HepG2 (cell line): ENCODE data around the gene DNAJB11. TPM values are rescaled to one million over a fixed set of nuclear protein-coding genes. Genes with fewer than 3 reads are reported as not detected.

Experiments
- ARID4A ChIP-seq: sonication (generic); formaldehyde crosslinking; IDR thresholded peaks from 2 replicates; pipeline ENCODE4 v1.5.0; 2020; ENCODE audit warnings: mild to moderate bottlenecking, missing genetic modification reagents, borderline replicate concordance
- BHLHE40 ChIP-seq: IDR thresholded peaks from 2 replicates; pipeline ENCODE4 v1.6.1; 2011; ENCODE audit warnings: low read length, improper control_type of control experiment
- BRCA1 ChIP-seq: sonication (generic); formaldehyde crosslinking; IDR thresholded peaks from 2 replicates; pipeline ENCODE4 v1.4.0; 2020; ENCODE audit warnings: missing genetic modification reagents
- CENPT ChIP-seq: sonication (generic); formaldehyde crosslinking; IDR thresholded peaks from 2 replicates; pipeline ENCODE4 v1.8.0; 2022; ENCODE audit warnings: low read depth, mild to moderate bottlenecking, moderate library complexity, missing genetic modification reagents
- DNMT3B ChIP-seq: conservative IDR thresholded peaks from 2 replicates; pipeline ENCODE4 v1.6.1; 2016; ENCODE audit warnings: missing biosample characterization, control low read depth
- DRAP1 ChIP-seq: IDR thresholded peaks from 2 replicates; pipeline ENCODE4 v1.6.1; 2016; ENCODE audit warnings: missing genetic modification reagents, missing compliant biosample characterization
- GATAD1 ChIP-seq: IDR thresholded peaks from 2 replicates; pipeline ENCODE4 v1.6.1; 2016; ENCODE audit warnings: missing genetic modification reagents, missing compliant biosample characterization
- GMEB1 ChIP-seq: sonication (generic); formaldehyde crosslinking; IDR thresholded peaks from 2 replicates; pipeline ENCODE4 v1.5.1; 2020; ENCODE audit warnings: missing genetic modification reagents, mild to moderate bottlenecking, borderline replicate concordance
- IKZF4 ChIP-seq: sonication (generic); formaldehyde crosslinking; IDR thresholded peaks from 2 replicates; pipeline ENCODE4 v1.5.1; 2020; ENCODE audit warnings: borderline replicate concordance, mild to moderate bottlenecking, low read depth, missing genetic modification reagents; ENCODE audit errors: not compliant biosample characterization
- KLF15 ChIP-seq: sonication (generic); formaldehyde crosslinking; IDR thresholded peaks from 2 replicates; pipeline ENCODE4 v1.8.1; 2023; ENCODE audit warnings: borderline replicate concordance, mild to moderate bottlenecking, inconsistent platforms, missing genetic modification reagents, mixed read lengths
- LBX2 ChIP-seq: sonication (generic); formaldehyde crosslinking; IDR thresholded peaks from 2 replicates; pipeline ENCODE4 v1.5.0; 2020; ENCODE audit warnings: missing genetic modification reagents, mild to moderate bottlenecking, borderline replicate concordance
- MAX ChIP-seq: IDR thresholded peaks from 2 replicates; pipeline ENCODE4 v1.6.1; 2012; ENCODE audit warnings: inconsistent platforms
- MTF2 ChIP-seq: sonication (generic); formaldehyde crosslinking; IDR thresholded peaks from 2 replicates; pipeline ENCODE4 v1.5.0; 2020; ENCODE audit warnings: missing genetic modification reagents, borderline replicate concordance
- PAX8 ChIP-seq: sonication (generic); formaldehyde crosslinking; IDR thresholded peaks from 2 replicates; pipeline ENCODE4 v1.8.0; 2022; ENCODE audit warnings: mild to moderate bottlenecking, missing genetic modification reagents, borderline replicate concordance
- SETDB1 ChIP-seq: sonication (generic); formaldehyde crosslinking; IDR thresholded peaks from 2 replicates; pipeline ENCODE4 v1.5.1; 2020; ENCODE audit warnings: missing genetic modification reagents, mild to moderate bottlenecking, borderline replicate concordance
- SP1 ChIP-seq, 2 experiments: fragments of 450-650 bp in 1 of 2; sonication (generic) in 1 of 2; formaldehyde crosslinking in 1 of 2; IDR thresholded peaks; 2 replicates each; pipeline versions ENCODE4 v1.4.0 to v1.6.1; 2016 to 2020; ENCODE audit warnings: missing genetic modification reagents in 1 of 2
- ZC3H13 ChIP-seq: sonication (generic); formaldehyde crosslinking; IDR thresholded peaks from 2 replicates; pipeline ENCODE4 v1.8.1; 2023; ENCODE audit warnings: mild to moderate bottlenecking, missing genetic modification reagents, moderate library complexity
- ZFP36L1 ChIP-seq: sonication (generic); formaldehyde crosslinking; IDR thresholded peaks from 2 replicates; pipeline ENCODE4 v1.8.0; 2022; ENCODE audit warnings: mild to moderate bottlenecking, missing genetic modification reagents, moderate library complexity
- ZNF564 ChIP-seq: sonication (generic); formaldehyde crosslinking; IDR thresholded peaks from 2 replicates; pipeline ENCODE4 v1.8.1; 2023; ENCODE audit warnings: mild to moderate bottlenecking, missing genetic modification reagents
- ZNF891 ChIP-seq: sonication (generic); formaldehyde crosslinking; IDR thresholded peaks from 2 replicates; pipeline ENCODE4 v1.5.0; 2020; ENCODE audit warnings: mild to moderate bottlenecking, missing genetic modification reagents
- ZSCAN29 ChIP-seq: sonication (generic); formaldehyde crosslinking; conservative IDR thresholded peaks from 2 replicates; pipeline ENCODE4 v1.4.0; 2020; ENCODE audit warnings: mild to moderate bottlenecking, missing genetic modification reagents
- polyA plus RNA-seq, 8 experiments: library from polyadenylated mRNA; depleted of rRNA in 3 of 8; stranded (reverse) in 7 of 8; unstranded in 1 of 8; fragments of >200 nt; fragmentation: Illumina TruSeq in 4 of 8; extraction: Trizol in 4 of 8; gene quantifications; 2 replicates each; pipeline versions ENCODE4 v1.2.1 to v1.2.3, GENCODE V29; 2011 to 2016; ENCODE audit warnings: low read depth in 4 of 8, missing spikeins in 1 of 8, mixed read lengths in 1 of 8; ENCODE audit not compliant: insufficient read depth in 1 of 8
- total RNA-seq, 5 experiments: library from RNA; depleted of rRNA; stranded (reverse); fragments of >200 nt; fragmentation: Illumina TruSeq; extraction: Trizol; gene quantifications; 2 replicates each; pipeline ENCODE4 v1.2.3, GENCODE V29; 2016; ENCODE audit warnings: low read depth in 1 of 5

DNAJB11 gene
- total and polyA plus RNA-seq, 2 of the 13 experiments (the other 11 are each of a cell fraction or from before 2014, with no cell fraction given) = 41.0 to 132 TPM

GRCh38 chr3:186567072-186567921 lies 3.2 kb upstream of the DNAJB11 start, which contains the start of gene TBCCD1 (continued):
- peak; percentile 83; the same call in 1 of the 2 replicates for TF ChIP-seq ARID4A (CRISPR knock-in tag)
- TF ChIP-seq CENPT = peak; percentile 38; the same call in 1 of the 2 replicates
- TF ChIP-seq KLF15 (CRISPR knock-in tag) = no peak
- TF ChIP-seq BRCA1 (CRISPR knock-in tag) = no peak
- no peak; the same call in 1 of the 2 replicates for TF ChIP-seq BHLHE40
- TF ChIP-seq DRAP1 (CRISPR knock-in tag) = peak; percentile 78
- peak; percentile 75 for TF ChIP-seq MAX
- peak; percentile 12 for TF ChIP-seq ZNF564 (CRISPR knock-in tag)
- peak; percentile 82 for TF ChIP-seq GMEB1 (CRISPR knock-in tag)
- peak; percentile 76; the same call in 1 of the 2 replicates for TF ChIP-seq ZFP36L1 (CRISPR knock-in tag)
- TF ChIP-seq ZSCAN29 (CRISPR knock-in tag) = peak; percentile 82
- TF ChIP-seq ZNF891 = peak; percentile 78; the same call in 1 of the 2 replicates
- peak; percentile 40; the same call in 1 of the 2 replicates for TF ChIP-seq ZC3H13 (CRISPR knock-in tag)
- no peak for TF ChIP-seq DNMT3B (CRISPR knock-in tag)
- no peak for TF ChIP-seq SETDB1 (CRISPR knock-in tag)
- no peak for TF ChIP-seq MTF2 (CRISPR knock-in tag)
- TF ChIP-seq SP1 (IDR thresholded peaks at IDR 0.05) = no peak
- TF ChIP-seq SP1 (CRISPR knock-in tag; IDR thresholded peaks at IDR 0.05) = peak; percentile 50; the same call in 1 of the 2 replicates
- TF ChIP-seq IKZF4 (CRISPR knock-in tag) = no peak
- no peak; the same call in 1 of the 2 replicates for TF ChIP-seq PAX8
- 0 out of 2 replicates have a peak, but pooled peaks have one; percentile 19 for TF ChIP-seq LBX2 (CRISPR knock-in tag)
- TF ChIP-seq GATAD1 (CRISPR knock-in tag) = peak; percentile 87
